ACHN (cell line): ENCODE measurements around the gene SOX6.
"Not testable (repeated sequence)": the region's sequence is repeated elsewhere in the genome, so short reads cannot be mapped to it uniquely, and the experiment has no call there.

Source experiments
- DNase-seq: peaks from one replicate; pipeline ENCODE4 v3.0.0-alpha.2; 2015
- in situ Hi-C: cut with HindIII; loops from 2 replicates; pipeline ENCODE4 v1.10.0; 2017; ENCODE audit warnings: low sequenced_read_pairs, low pct_ligation_motif_present, low pct_unique_long_range_greater_than_20kb

Gene SOX6

GRCh38 chr11:16096336-16096735 is 260.0 kb downstream of the SOX6 start:
- in situ Hi-C loops = no loop called here
- DNase-seq = peak; percentile 24

GRCh38 chr11:16095756-16096155 is 260.6 kb downstream of the SOX6 start:
- in situ Hi-C loops = no loop called here
- no peak for DNase-seq

- no peak for DNase-seq
- in situ Hi-C loops = no loop called here
Observed at GRCh38 chr11:16093889-16094653, 262.3 kb downstream of the SOX6 start.

- no peak for DNase-seq
- in situ Hi-C loops = no loop called here
Observed at GRCh38 chr11:16091862-16092261, 264.5 kb downstream of the SOX6 start.

- DNase-seq = no peak
- in situ Hi-C loops = no loop called here
Observed at GRCh38 chr11:16089481-16089880, 266.9 kb downstream of the SOX6 start.

- in situ Hi-C loops = no loop called here
- no peak for DNase-seq
Observed at GRCh38 chr11:16088774-16089173, 267.6 kb downstream of the SOX6 start.

GRCh38 chr11:16087886-16088285 is 268.5 kb downstream of the SOX6 start:
- DNase-seq = no peak
- in situ Hi-C loops = no loop called here

GRCh38 chr11:16086229-16086819 is 270.0 kb downstream of the SOX6 start:
- DNase-seq = no peak
- in situ Hi-C loops = no loop called here

GRCh38 chr11:16082095-16083055 is 274.0 kb downstream of the SOX6 start:
- in situ Hi-C loops = no loop called here
- no peak for DNase-seq

GRCh38 chr11:16081382-16082094 is 274.8 kb downstream of the SOX6 start:
- DNase-seq = no peak
- in situ Hi-C loops = no loop called here

GRCh38 chr11:16080688-16081381 is 275.5 kb downstream of the SOX6 start:
- DNase-seq = no peak
- in situ Hi-C loops = no loop called here

- in situ Hi-C loops = no loop called here
Observed at GRCh38 chr11:16078936-16079335, 277.4 kb downstream of the SOX6 start.

GRCh38 chr11:16070573-16070972 is 285.8 kb downstream of the SOX6 start:
- no peak for DNase-seq
- in situ Hi-C loops = no loop called here

More at GRCh38 chr11:16078936-16079335, 277.4 kb downstream of the SOX6 start:
- DNase-seq = no peak

GRCh38 chr11:16067268-16067667 is 289.1 kb downstream of the SOX6 start:
- in situ Hi-C loops, DNase-seq: not testable (repeated sequence)

- no peak for DNase-seq
- in situ Hi-C loops = no loop called here
Observed at GRCh38 chr11:16059332-16059731, 297.0 kb downstream of the SOX6 start.

- in situ Hi-C loops = no loop called here
- DNase-seq = no peak
Observed at GRCh38 chr11:16058671-16059070, 297.7 kb downstream of the SOX6 start.

- in situ Hi-C loops = no loop called here
- no peak for DNase-seq
Observed at GRCh38 chr11:16052750-16053149, 303.6 kb downstream of the SOX6 start.

- in situ Hi-C loops = no loop called here
- no peak for DNase-seq
Observed at GRCh38 chr11:16049611-16050010, 306.7 kb downstream of the SOX6 start.
